MM.1S (cell line): ENCODE measurements around the gene SOX9.
"Not testable (repeated sequence)": the region's sequence is repeated elsewhere in the genome, so short reads cannot be mapped to it uniquely, and the experiment has no call there.

Experiments used
- DNase-seq: peaks from one replicate; pipeline ENCODE4 v3.0.0-alpha.2; 2015
- H2AFZ ChIP-seq: fragments of 300-600 bp; sonication (generic); 2 replicates; pipeline ENCODE4 v1.6.0; 2016; ENCODE audit warnings: antibody characterized with exemption, low read length
- H3F3A ChIP-seq: fragments of 300-600 bp; sonication (generic); 2 replicates; pipeline ENCODE4 v1.6.1; 2016; ENCODE audit warnings: mild to moderate bottlenecking, antibody characterized with exemption, low read length, moderate library complexity, mixed read lengths; ENCODE audit not compliant: insufficient read depth
- H3K27ac ChIP-seq: fragments of 300-600 bp; sonication (generic); 2 replicates; pipeline ENCODE4 v1.5.1; 2016; ENCODE audit warnings: mild to moderate bottlenecking, low read length
- H3K27me3 ChIP-seq: fragments of 300-600 bp; sonication (generic); replicated peaks from 2 replicates; pipeline ENCODE4 v1.6.0; 2016; ENCODE audit warnings: low read length; ENCODE audit not compliant: insufficient read depth
- H3K36me3 ChIP-seq: fragments of 300-600 bp; sonication (generic); replicated peaks from 2 replicates; pipeline ENCODE4 v1.6.1; 2016; ENCODE audit warnings: mild to moderate bottlenecking, low read length, mixed read lengths; ENCODE audit not compliant: insufficient read depth
- H3K4me1 ChIP-seq: fragments of 300-600 bp; sonication (generic); 2 replicates; pipeline ENCODE4 v1.6.1; 2016; ENCODE audit warnings: low read length, mixed read lengths
- H3K4me2 ChIP-seq: fragments of 300-600 bp; sonication (generic); 2 replicates; pipeline ENCODE4 v1.6.0; 2016; ENCODE audit warnings: low read depth, low read length
- H3K4me3 ChIP-seq: fragments of 300-600 bp; sonication (generic); 2 replicates; pipeline ENCODE4 v1.5.1; 2016; ENCODE audit warnings: low read length, mixed read lengths
- H3K79me2 ChIP-seq: fragments of 300-600 bp; sonication (generic); 2 replicates; pipeline ENCODE4 v1.6.1; 2016; ENCODE audit warnings: mixed run types, low read length, mixed read lengths
- H3K9ac ChIP-seq: fragments of 300-600 bp; sonication (generic); 2 replicates; pipeline ENCODE4 v1.6.1; 2016; ENCODE audit warnings: low read length, mixed read lengths
- H3K9me2 ChIP-seq: fragments of 300-600 bp; sonication (generic); replicated peaks from 2 replicates; pipeline ENCODE4 v1.6.1; 2016; ENCODE audit warnings: mild to moderate bottlenecking, low read length, mixed read lengths; ENCODE audit not compliant: insufficient read depth
- H3K9me3 ChIP-seq: fragments of 300-600 bp; sonication (generic); replicated peaks from 2 replicates; pipeline ENCODE4 v1.6.1; 2016; ENCODE audit warnings: mild to moderate bottlenecking, low read length, mixed read lengths; ENCODE audit not compliant: insufficient read depth
- H4K20me1 ChIP-seq: fragments of 300-600 bp; sonication (generic); 2 replicates; pipeline ENCODE4 v1.6.1; 2016; ENCODE audit warnings: mild to moderate bottlenecking, low read length, moderate library complexity, mixed read lengths; ENCODE audit not compliant: insufficient read depth
- EZH2 ChIP-seq: fragments of 300-600 bp; sonication (generic); optimal IDR thresholded peaks from 2 replicates; pipeline ENCODE3; 2017; ENCODE audit warnings: low read depth, mild to moderate bottlenecking, antibody characterized with exemption, low read length, mixed read lengths
- EZH2phosphoT487 ChIP-seq: fragments of 300-600 bp; sonication (generic); IDR thresholded peaks from 2 replicates; pipeline ENCODE4 v1.6.1; 2018; ENCODE audit warnings: antibody characterized with exemption, low read length
- TF ChIP-seq, protein P1 (sequence below): fragments of 300-600 bp; sonication (generic); IDR thresholded peaks from 2 replicates; pipeline ENCODE4 v1.5.1; 2016; ENCODE audit warnings: antibody characterized with exemption, low read length, mixed read lengths

Gene SOX9

DNA sequence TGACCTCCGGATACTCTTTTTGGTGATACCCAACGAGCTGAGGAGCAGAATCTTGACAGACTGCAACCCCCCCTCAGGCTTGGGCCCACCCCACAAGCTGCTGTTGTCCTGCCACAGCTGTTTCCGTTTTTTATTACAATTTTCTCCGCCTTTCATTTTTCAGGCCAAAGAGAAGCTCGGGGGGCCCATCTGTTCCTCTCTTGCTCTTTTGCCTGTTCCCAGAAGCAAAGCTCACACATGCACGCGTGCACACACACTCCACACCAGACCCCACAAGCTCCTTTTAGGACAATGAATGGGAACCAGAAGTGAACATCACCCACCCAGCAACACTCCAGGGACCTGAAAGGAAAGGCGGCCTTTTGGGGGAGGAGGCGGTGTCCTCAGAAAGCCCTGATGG is 16.3 kb downstream of the SOX9 start:
- Histone ChIP-seq H3K4me1 (no peaks in the 10 kb centered on the region), H3K27me3 (no peaks in the 10 kb centered on the region), H3K4me2 (no peak overlapping the region), H3K36me3 (no peaks in the 10 kb centered on the region), H3F3A (no peaks in the 10 kb centered on the region), H3K27ac (no peak overlapping the region), H3K4me3 (no peak overlapping the region), H4K20me1 (no peaks in the 10 kb centered on the region), H2AFZ (no peak overlapping the region), H3K9ac (no peak overlapping the region), H3K9me2 (no peaks in the 10 kb centered on the region), H3K79me2 (no peaks in the 10 kb centered on the region), H3K9me3 (no peaks in the 10 kb centered on the region)
- TF ChIP-seq EZH2phosphoT487 = no peak
- no peak for TF ChIP-seq EZH2
- TF ChIP-seq, protein P1, sequence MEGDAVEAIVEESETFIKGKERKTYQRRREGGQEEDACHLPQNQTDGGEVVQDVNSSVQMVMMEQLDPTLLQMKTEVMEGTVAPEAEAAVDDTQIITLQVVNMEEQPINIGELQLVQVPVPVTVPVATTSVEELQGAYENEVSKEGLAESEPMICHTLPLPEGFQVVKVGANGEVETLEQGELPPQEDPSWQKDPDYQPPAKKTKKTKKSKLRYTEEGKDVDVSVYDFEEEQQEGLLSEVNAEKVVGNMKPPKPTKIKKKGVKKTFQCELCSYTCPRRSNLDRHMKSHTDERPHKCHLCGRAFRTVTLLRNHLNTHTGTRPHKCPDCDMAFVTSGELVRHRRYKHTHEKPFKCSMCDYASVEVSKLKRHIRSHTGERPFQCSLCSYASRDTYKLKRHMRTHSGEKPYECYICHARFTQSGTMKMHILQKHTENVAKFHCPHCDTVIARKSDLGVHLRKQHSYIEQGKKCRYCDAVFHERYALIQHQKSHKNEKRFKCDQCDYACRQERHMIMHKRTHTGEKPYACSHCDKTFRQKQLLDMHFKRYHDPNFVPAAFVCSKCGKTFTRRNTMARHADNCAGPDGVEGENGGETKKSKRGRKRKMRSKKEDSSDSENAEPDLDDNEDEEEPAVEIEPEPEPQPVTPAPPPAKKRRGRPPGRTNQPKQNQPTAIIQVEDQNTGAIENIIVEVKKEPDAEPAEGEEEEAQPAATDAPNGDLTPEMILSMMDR = no peak
- DNase-seq = no peak

DNA sequence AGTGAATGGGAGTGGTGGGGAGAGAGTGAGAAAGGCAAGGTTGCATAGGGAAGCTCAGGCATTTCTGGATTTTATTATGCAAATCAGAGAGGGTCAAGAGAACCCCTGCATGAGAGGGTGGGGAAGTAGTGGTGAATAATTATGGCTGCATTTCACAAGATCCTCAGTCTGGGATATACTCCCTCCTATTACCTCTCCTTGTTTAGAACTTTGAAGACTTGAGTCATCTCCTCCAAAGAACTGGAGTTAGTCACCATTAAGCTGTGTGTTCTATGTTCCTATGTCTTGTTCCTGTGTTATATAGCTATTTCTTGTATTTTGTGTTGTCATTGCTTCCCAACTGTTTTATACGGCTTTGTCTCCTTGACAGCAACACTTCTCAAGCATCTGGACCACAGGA is 18.4 kb downstream of the SOX9 start:
- no peak overlapping the region for H3K4me2 ChIP-seq
- TF ChIP-seq, protein P1 = no peak
- no peak for TF ChIP-seq EZH2
- no peak for TF ChIP-seq EZH2phosphoT487

DNA sequence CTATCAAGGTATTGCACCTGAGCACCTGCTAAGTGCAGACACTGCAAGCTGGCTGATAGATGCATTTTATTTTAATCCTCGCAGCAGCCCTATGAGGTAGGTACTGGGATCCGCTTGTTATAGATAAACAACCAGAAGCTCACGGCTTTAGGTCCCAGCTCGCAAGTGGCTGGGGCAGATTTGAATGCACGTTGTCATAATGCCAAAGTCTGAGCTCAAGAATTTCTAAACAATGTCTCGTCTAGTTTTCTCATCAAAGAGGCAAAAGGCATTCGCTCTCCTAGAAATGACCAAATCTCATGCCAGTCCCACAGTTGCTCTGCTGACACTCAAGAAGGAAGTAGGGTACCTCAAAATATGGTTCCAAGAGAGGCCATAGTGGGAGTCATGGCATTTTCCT is 20.5 kb downstream of the SOX9 start:
- Histone ChIP-seq H3K79me2 (no peaks in the 10 kb centered on the region), H3K27ac (no peak overlapping the region), H3K36me3 (no peaks in the 10 kb centered on the region), H2AFZ (no peak overlapping the region), H3K4me3 (no peak overlapping the region), H3K27me3 (no peaks in the 10 kb centered on the region), H3F3A (no peaks in the 10 kb centered on the region), H3K4me2 (no peak overlapping the region), H4K20me1 (no peaks in the 10 kb centered on the region), H3K9me2 (no peaks in the 10 kb centered on the region), H3K9me3 (no peaks in the 10 kb centered on the region), H3K9ac (no peak overlapping the region), H3K4me1 (no peaks in the 10 kb centered on the region)
- DNase-seq = no peak
- TF ChIP-seq, protein P1 = no peak
- TF ChIP-seq EZH2 (no peak), EZH2phosphoT487 (no peak)

More for the DNA sequence above, 18.4 kb downstream of the SOX9 start:
- H2AFZ ChIP-seq = no peak overlapping the region
- H4K20me1 ChIP-seq = no peaks in the 10 kb centered on the region
- no peak for DNase-seq
- H3K27me3 ChIP-seq = no peaks in the 10 kb centered on the region
- no peaks in the 10 kb centered on the region for H3K4me1 ChIP-seq
- H3K27ac ChIP-seq = no peak overlapping the region
- H3K4me3 ChIP-seq = no peak overlapping the region
- H3K9me3 ChIP-seq = no peaks in the 10 kb centered on the region
- H3K36me3 ChIP-seq = no peaks in the 10 kb centered on the region
- no peaks in the 10 kb centered on the region for H3K79me2 ChIP-seq
- H3K9me2 ChIP-seq = no peaks in the 10 kb centered on the region
- H3K9ac ChIP-seq = no peak overlapping the region
- H3F3A ChIP-seq = no peaks in the 10 kb centered on the region

DNA sequence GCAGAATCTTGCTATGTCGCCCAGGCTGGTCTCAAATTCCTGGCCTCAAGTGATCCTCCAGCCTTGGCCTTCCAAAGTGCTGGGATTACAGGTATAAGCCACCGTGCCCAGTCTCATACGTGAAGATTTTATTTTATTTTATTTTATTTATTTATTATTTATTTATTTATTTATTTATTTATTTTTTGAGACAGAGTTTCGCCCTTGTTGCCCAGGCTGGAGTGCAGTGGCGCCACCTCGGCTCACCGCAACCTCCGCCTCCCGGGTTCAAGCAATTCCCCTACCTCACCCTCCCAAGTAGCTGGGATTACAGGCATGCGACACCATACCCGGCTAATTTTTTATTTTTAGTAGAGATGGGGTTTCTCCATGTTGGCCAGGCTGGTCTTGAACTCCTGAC is 21.3 kb downstream of the SOX9 start:
- H3K27ac ChIP-seq, H3K9me2 ChIP-seq, DNase-seq, H3K4me3 ChIP-seq, H3K79me2 ChIP-seq, H3F3A ChIP-seq, H3K9ac ChIP-seq, H2AFZ ChIP-seq, H3K4me2 ChIP-seq, H4K20me1 ChIP-seq, H3K36me3 ChIP-seq, H3K27me3 ChIP-seq, H3K4me1 ChIP-seq, H3K9me3 ChIP-seq: not testable (repeated sequence)
